ENCODE results near the gene ATP6AP2.

Gene ATP6AP2

DNA sequence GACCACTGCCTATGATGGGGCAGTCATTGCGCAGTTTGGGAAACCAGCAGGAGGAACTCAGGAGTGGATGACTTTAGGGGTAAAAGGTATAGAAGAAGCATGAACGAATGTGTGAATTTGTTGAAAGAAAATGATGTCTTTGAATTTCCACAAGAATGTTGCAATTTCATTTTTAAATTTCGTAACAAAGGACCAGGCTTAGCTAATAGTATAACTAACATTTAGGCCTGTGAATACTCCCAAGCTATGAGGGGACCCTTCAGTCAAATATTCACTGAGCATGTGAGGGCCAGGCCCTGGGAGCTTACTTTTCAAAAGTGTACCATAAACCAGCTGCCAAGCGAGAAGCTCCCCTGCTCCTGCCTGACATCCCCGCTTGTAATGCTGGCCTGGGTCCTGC, 47.7 kb downstream of the ATP6AP2 start:
- Histone ChIP-seq H3K27me3 (ENCODE audit: insufficient read depth, low read length, poor library complexity, severe bottlenecking) (no peaks in the 10 kb centered on the region), H3K4me2 (ENCODE audit: low read depth, low read length, poor library complexity, severe bottlenecking) (no peak overlapping the region), H3K4me1 (ENCODE audit: insufficient read depth, low read length, poor library complexity, severe bottlenecking) (no peaks in the 10 kb centered on the region), H3K9ac (ENCODE audit: low read depth, low read length, poor library complexity, severe bottlenecking) (no peak overlapping the region), H4K20me1 (ENCODE audit: insufficient read depth, low read length, poor library complexity, severe bottlenecking) (no peaks in the 10 kb centered on the region), H3F3A (ENCODE audit: low read depth) (no peaks in the 10 kb centered on the region), H3K9me3 (ENCODE audit: insufficient read depth, low read depth, low read length) (no peaks in the 10 kb centered on the region), H3K36me3 (ENCODE audit: insufficient read depth, low read length) (peaks cover 48% of the 10 kb centered on the region; the same call in 1 of the 2 replicates), H3K4me3 (ENCODE audit: low read length, poor library complexity, severe bottlenecking) (no peak overlapping the region), H3K79me2 (ENCODE audit: insufficient read depth, low read length) (no peaks in the 10 kb centered on the region), H2AFZ (ENCODE audit: low read length) (no peak overlapping the region), H3K9me2 (replicated peaks; ENCODE audit: low read depth, low read length) (no peaks in the 10 kb centered on the region)
- TF ChIP-seq CTCF (conservative IDR thresholded peaks at IDR 0.05; ENCODE audit: low read length) (no peak), EZH2phosphoT487 (IDR thresholded peaks at IDR 0.05; ENCODE audit: borderline replicate concordance) (no peak)

- H3K4me2 ChIP-seq (ENCODE audit: low read depth, low read length, poor library complexity, severe bottlenecking) = no peak overlapping the region
- TF ChIP-seq CTCF (conservative IDR thresholded peaks at IDR 0.05; ENCODE audit: low read length) (no peak), EZH2phosphoT487 (IDR thresholded peaks at IDR 0.05; ENCODE audit: borderline replicate concordance) (no peak)
- H4K20me1 ChIP-seq (ENCODE audit: insufficient read depth, low read length, poor library complexity, severe bottlenecking) = no peaks in the 10 kb centered on the region
- no peaks in the 10 kb centered on the region for H3K4me1 ChIP-seq (ENCODE audit: insufficient read depth, low read length, poor library complexity, severe bottlenecking)
- H3K27me3 ChIP-seq (ENCODE audit: insufficient read depth, low read length, poor library complexity, severe bottlenecking) = no peaks in the 10 kb centered on the region
- H3K79me2 ChIP-seq (ENCODE audit: insufficient read depth, low read length) = no peaks in the 10 kb centered on the region
- H2AFZ ChIP-seq (ENCODE audit: low read length) = no peak overlapping the region
- H3K4me3 ChIP-seq (ENCODE audit: low read length, poor library complexity, severe bottlenecking) = no peak overlapping the region
- H3K36me3 ChIP-seq (ENCODE audit: insufficient read depth, low read length) = peaks cover 83% of the 10 kb centered on the region; the same call in 1 of the 2 replicates
- no peaks in the 10 kb centered on the region for H3K9me2 ChIP-seq (replicated peaks; ENCODE audit: low read depth, low read length)
- no peaks in the 10 kb centered on the region for H3F3A ChIP-seq (ENCODE audit: low read depth)
- H3K9me3 ChIP-seq (ENCODE audit: insufficient read depth, low read depth, low read length) = no peaks in the 10 kb centered on the region
- H3K9ac ChIP-seq (ENCODE audit: low read depth, low read length, poor library complexity, severe bottlenecking) = no peak overlapping the region
Observed at GRCh38 chrX:40632199-40632598, 51.4 kb downstream of the ATP6AP2 start.

DNA sequence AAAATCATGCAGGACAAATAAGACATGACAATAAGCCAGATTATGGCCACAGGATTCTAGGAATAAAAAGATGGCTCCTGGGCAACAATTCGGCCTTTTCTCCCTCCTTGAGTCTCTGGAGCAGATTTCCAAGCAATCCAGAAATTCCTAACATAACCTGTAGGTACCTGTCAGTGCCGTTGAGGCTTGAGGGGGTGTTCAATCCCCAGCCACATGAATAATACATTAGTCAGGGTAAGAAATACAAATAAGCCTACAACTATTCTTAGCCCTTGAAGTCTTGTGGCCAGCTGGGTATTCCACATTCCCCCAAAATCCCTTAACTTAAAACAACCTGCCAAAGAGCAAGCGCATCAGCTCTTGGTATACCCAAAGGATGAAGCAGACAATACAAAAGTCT, 56.9 kb downstream of the ATP6AP2 start:
- no peak overlapping the region for H3K9ac ChIP-seq (ENCODE audit: low read depth, low read length, poor library complexity, severe bottlenecking)
- no peaks in the 10 kb centered on the region for H4K20me1 ChIP-seq (ENCODE audit: insufficient read depth, low read length, poor library complexity, severe bottlenecking)
- H3K4me3 ChIP-seq (ENCODE audit: low read length, poor library complexity, severe bottlenecking) = no peak overlapping the region
- H3K36me3 ChIP-seq (ENCODE audit: insufficient read depth, low read length) = peaks cover 53% of the 10 kb centered on the region; the same call in 1 of the 2 replicates
- H3K9me3 ChIP-seq (ENCODE audit: insufficient read depth, low read depth, low read length) = no peaks in the 10 kb centered on the region
- H3K4me2 ChIP-seq (ENCODE audit: low read depth, low read length, poor library complexity, severe bottlenecking) = no peak overlapping the region
- no peaks in the 10 kb centered on the region for H3K27me3 ChIP-seq (ENCODE audit: insufficient read depth, low read length, poor library complexity, severe bottlenecking)
- H3F3A ChIP-seq (ENCODE audit: low read depth) = no peaks in the 10 kb centered on the region
- peaks cover 3% of the 10 kb centered on the region for H3K4me1 ChIP-seq (ENCODE audit: insufficient read depth, low read length, poor library complexity, severe bottlenecking)
- H3K9me2 ChIP-seq (replicated peaks; ENCODE audit: low read depth, low read length) = no peaks in the 10 kb centered on the region
- H3K79me2 ChIP-seq (ENCODE audit: insufficient read depth, low read length) = peaks cover 13% of the 10 kb centered on the region; the same call in 1 of the 2 replicates
- no peak for TF ChIP-seq CTCF (conservative IDR thresholded peaks at IDR 0.05; ENCODE audit: low read length)
- no peak for TF ChIP-seq EZH2phosphoT487 (IDR thresholded peaks at IDR 0.05; ENCODE audit: borderline replicate concordance)
- no peak overlapping the region for H2AFZ ChIP-seq (ENCODE audit: low read length)
